ENCODE measurements around the gene OLIG3.

The OLIG3 gene

DNA sequence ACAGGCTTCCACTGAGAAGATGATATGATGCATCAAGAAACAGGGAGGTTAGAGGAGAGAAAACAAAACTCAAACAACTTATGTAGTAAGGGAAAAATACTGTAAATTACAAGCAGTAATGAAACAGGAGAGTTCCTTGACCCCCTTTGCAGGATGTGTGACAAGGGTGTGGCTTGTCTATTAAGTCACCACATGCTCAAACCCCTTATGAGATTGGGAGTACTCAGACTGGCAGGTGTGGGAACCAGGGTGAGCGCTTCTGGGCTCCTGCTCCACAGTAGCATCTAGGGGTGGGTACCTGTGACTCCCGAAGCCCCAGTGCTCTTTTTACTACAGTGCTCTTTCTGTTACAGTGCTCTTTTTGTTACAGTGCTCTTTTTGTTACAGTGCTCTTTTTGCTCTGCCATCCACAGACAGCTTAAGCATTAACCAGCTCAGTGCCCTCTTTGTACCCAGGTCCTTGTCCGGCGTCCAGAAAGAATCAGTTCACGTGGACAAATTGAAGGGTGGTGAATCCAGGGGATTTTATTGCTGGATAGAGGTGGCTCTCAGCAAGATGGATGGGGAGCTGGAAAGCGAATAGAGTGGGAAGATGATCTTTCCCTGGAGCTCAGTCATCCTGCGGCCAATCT, 28.7 kb downstream of the OLIG3 start:
- no peak for DNase-seq

DNA sequence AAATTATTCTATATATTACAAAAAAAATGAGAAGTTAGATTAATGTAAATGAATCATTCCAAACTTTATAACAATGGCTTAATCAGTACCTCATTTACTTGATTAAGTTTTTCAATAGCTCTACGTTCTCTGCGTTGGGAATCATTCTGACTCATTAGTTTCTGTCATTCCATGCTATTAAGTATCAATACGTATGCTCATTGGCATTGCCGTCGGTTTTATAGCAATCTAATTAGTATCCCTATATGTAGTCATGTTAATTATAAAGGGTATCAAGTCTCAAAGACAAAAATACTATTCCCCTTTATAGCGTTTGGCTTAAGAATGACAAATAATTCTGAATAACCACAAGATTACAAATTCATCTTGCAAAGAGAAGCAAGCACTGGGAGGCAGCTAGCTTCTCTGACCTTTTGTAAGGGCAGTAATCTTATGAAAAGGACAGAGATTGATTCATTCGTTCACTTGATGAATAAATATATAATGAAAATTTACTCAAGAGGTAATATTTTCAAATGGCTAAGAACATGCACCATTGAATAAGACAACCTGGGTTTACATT, 41.8 kb downstream of the OLIG3 start:
- no peak for DNase-seq

DNA sequence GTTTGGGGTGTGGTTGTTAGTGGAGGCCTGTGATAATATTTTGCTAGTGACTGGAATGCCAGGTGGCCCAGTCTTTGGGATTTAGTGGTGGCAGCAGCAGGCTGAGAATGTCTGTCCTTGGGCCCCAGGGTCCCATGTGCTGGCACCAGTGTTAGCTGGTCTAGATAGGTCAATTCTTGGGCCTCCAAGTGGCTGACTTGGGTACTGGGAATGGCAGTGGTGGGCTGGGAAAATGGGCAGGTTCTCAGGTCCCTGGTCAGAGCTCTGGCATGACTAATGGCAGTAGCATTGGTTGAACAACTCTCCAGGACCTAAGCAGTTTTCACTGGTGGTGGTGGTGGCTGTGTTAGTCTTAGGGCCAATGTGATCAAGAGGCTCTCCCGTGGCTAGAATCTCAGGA, 50.3 kb downstream of the OLIG3 start:
- DNase-seq: no peak
